Pancreas (tissue), 10 donors: ENCODE data around the gene TUBA1B. TPM values are rescaled to one million over a fixed set of nuclear protein-coding genes. Genes with fewer than 3 reads are reported as not detected.

Experiments used
- ATAC-seq, 4 donors: fragments of 200-7000 bp; cut with Tn5 transposase; one replicate each; pipeline versions ENCODE4 v1.8.0 to v1.9.1; 2020; ENCODE audit warnings: mild to moderate bottlenecking in 4 of 4, moderate library complexity in 4 of 4
- DNase-seq, 6 donors: peaks; one replicate each; pipeline ENCODE4 v3.0.0-alpha.2; 2020
- FAIRE-seq: peaks from 2 replicates; lab custom pipeline; 2012; peaks lifted over from hg19 to GRCh38; lab: Jason Lieb, UNC
- H3K27ac ChIP-seq, 4 donors: fragments of 200-600 bp; sonication (generic); 1 replicate in 3 of 4; 2 replicates in 1 of 4; pipeline versions ENCODE4 v1.5.0 to v1.8.0; 2020
- H3K27me3 ChIP-seq, 4 donors: fragments of 200-600 bp; one replicate each; pipeline ENCODE4 v1.8.0; 2021
- H3K36me3 ChIP-seq, 3 donors: fragments of 200-600 bp; sonication (generic) in 1 of 3; one replicate each; pipeline versions ENCODE4 v1.5.0 to v1.8.0; 2020 to 2021
- H3K4me1 ChIP-seq, 3 donors: fragments of 200-600 bp; one replicate each; pipeline ENCODE4 v1.8.0; 2021
- H3K4me3 ChIP-seq, 4 donors: fragments of 200-600 bp; sonication (generic) in 2 of 4; one replicate each; pipeline versions ENCODE4 v1.5.0 to v1.8.0; 2020 to 2021
- H3K9me3 ChIP-seq, 4 donors: fragments of 200-600 bp; one replicate each; pipeline ENCODE4 v1.8.0; 2021
- WGBS, 2 donors: extraction: QIAGEN DNeasy Blood & Tissue Kit; methylation state at CpG; one replicate each; pipeline ENCODE4 v1.1.7; 2013; 5-methylcytosine and 5-hydroxymethylcytosine counted together
- intact Hi-C, 3 donors: fragments of 100-400 bp; cut with DNase I; formaldehyde crosslinking; loops; one replicate each; pipeline versions ENCODE4 v1.11.1 to v1.14.2; 2022
- polyA plus RNA-seq, 2 donors: library from polyadenylated mRNA; stranded (reverse); fragments of 200-250 nt; gene quantifications; one replicate each; pipeline ENCODE4 v1.2.3, GENCODE V29; 2013
- total RNA-seq, 6 donors: library from RNA; stranded (reverse); fragmentation: NEBNext Ultra II Directional in 4 of 6; extraction: Animal tissue kit (Norgen Biotek cat#: 25700) in 4 of 6; gene quantifications; one replicate each; pipeline versions ENCODE4 v1.2.1 to v1.2.4, GENCODE V29; 2021 to 2023
- TF ChIP-seq, protein P1 (sequence below), 4 donors: fragments of 200-600 bp; sonication (generic) in 3 of 4; IDR thresholded peaks; one replicate each; pipeline versions ENCODE4 v1.5.0 to v1.8.0; 2021; ENCODE audit warnings: antibody characterized with exemption in 4 of 4
- donor health status: healthy with polysubstance abuse.
- donor health status: DM: no; HTN: no; CAD: no; lungs with moderate emphysema.
- donor health status: DM: no; HTN: no; CAD: no.
- donor health status: control.
- donor health status: control.
- donor health status: Bipolar disorder and iron deficiency.
- donor health status: DM: yes; HTN: yes; CAD: no.
- donor health status: DM: no; HTN: no; CAD: no.
- donor health status: DM: no; HTN: no; CAD: no.
- donor health status: DM: yes; HTN: yes; CAD: no.

The TUBA1B gene
- total and polyA plus RNA-seq, 8 donors = 43.1 to 214 (median 109) TPM

DNA sequence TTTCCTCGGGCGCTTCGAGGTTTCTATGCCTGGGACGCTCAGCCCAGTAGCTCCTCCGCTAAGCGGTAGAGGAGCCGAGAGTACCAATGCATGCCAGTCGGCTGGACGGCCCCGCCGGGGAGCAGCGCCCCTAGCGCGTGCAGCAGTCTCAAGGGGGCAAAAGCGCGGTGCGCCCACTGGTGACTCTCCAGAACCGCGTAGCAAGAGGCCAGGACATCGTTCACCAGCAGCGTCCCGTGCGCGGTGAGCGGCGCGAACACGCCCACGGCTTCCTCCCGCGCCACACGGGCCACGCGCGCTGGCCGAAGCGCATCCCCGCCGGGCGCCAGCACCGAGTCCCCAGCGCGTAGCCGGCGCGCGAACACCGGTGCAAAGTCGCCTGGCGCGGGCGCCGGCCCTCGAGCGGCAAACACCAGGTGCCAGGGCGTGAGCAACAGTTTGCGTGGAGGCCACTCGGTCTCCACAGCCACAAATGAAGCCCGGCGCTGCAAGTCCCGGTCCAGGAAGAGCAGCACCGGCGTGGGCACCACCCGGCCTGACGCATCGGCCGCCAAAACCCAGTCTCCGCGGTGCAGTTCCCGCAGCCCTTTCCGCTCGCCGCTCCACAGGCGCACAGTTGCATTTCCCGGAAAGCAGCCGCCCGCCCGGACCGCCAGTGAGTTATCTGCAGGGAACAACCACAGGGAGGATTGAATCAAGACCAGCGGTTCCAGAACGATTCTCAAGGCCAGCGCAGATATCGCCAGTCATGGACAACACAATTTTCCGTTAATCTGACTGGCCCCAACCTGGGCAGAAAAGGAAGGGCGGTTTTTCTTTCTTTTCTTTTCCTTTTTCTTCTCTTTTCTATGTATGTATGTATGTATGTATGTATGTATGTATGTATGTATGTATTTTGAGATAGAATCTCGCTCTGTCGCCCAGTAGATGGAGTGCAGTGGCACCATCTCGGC is 41.1 kb downstream of the TUBA1B start:
- FAIRE-seq = no peak
- TF ChIP-seq, protein P1, sequence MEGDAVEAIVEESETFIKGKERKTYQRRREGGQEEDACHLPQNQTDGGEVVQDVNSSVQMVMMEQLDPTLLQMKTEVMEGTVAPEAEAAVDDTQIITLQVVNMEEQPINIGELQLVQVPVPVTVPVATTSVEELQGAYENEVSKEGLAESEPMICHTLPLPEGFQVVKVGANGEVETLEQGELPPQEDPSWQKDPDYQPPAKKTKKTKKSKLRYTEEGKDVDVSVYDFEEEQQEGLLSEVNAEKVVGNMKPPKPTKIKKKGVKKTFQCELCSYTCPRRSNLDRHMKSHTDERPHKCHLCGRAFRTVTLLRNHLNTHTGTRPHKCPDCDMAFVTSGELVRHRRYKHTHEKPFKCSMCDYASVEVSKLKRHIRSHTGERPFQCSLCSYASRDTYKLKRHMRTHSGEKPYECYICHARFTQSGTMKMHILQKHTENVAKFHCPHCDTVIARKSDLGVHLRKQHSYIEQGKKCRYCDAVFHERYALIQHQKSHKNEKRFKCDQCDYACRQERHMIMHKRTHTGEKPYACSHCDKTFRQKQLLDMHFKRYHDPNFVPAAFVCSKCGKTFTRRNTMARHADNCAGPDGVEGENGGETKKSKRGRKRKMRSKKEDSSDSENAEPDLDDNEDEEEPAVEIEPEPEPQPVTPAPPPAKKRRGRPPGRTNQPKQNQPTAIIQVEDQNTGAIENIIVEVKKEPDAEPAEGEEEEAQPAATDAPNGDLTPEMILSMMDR (IDR thresholded peaks at IDR 0.05) = no peak
- Histone ChIP-seq H3K27ac (no peak overlapping the region), H3K27me3 (peaks cover 0 to 28% (median 4%) of the 10 kb centered on the region in 4 donors), H3K9me3 (no peaks in the 10 kb centered on the region), H3K4me1 (peaks cover 0 to 22% (median 6%) of the 10 kb centered on the region in 3 donors), H3K4me3 (peak overlapping the region in 2 of 4 donors; percentile 3 to 39), H3K36me3 (no peaks in the 10 kb centered on the region)
- 2% methylated on average over 88 of the region's 88 CpGs for WGBS, 2 donors
- intact Hi-C loops = loop anchor here in 1 of 3 donors (5.0 kb wide), 1 partner anchor 147 kb away; no protein-coding TSS in a partner anchor
- peak in 2 of 6 donors; percentile 55 to 69 for DNase-seq
- ATAC-seq = peak in 2 of 4 donors; percentile 4 to 7

DNA sequence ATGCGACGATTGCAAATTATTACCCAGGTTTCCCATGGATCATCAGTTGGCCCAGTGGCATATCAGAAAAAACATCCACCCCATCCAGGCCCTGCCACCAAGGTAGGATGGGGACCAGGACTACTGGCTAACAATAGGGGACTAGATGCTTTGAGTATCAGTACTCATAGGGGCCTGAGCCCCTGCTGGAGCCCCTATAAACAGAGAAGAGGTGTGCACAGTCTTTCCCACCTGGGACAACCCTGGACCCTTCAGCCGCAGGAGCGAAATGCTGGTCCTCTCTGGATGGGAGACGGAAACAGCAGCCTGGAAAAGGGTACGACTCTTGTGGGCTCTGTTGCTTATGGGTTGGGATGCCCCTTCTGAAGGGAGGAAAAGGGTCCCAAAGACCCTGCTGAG is 42.3 kb downstream of the TUBA1B start:
- Histone ChIP-seq H3K27me3 (peaks cover 0 to 28% (median 4%) of the 10 kb centered on the region in 4 donors), H3K4me1 (peaks cover 0 to 14% (median 6%) of the 10 kb centered on the region in 3 donors)
- no peak for FAIRE-seq

DNA sequence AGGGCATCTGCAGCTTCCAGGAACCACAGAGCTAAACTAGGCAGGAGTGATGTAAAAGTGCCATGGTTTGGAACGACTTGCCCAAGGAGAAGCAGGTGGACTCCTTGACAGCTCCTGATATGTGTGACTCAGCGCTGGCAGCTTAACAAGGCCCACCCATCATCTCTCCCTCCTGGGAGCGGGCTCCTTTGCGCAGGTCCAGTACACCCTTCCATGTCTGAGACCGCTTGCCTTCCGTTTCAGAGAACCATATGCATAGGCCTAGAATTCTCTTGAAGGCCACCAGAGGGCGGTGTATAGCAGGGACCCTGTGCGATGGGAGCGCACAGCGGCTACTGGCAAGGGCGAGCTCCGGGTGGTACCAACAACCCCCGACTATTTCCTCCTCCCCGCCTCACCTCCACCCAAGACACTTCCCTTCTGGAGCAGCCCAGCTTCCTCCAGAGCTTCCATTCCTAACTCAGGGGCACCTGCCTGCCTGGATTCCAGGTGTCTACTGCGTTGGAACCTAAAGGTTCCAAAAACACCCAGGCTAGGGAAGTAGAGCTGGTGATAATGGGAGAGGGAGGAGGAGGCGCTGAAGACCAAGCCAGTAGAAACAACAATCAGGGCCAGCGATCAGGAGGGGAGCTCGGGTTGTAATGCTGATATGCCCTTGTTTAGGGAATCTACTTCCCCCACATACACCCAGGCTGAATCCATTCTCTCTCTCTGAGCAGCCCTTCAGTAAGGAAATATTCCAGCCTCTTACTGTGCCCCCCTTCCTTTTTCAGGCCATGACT is 42.9 kb downstream of the TUBA1B start:
- H3K27ac ChIP-seq = no peak overlapping the region
- WGBS, 2 donors = 1 to 2% methylated on average over 18 of the region's 18 CpGs
- H3K27me3 ChIP-seq = peaks cover 0 to 28% (median 4%) of the 10 kb centered on the region in 4 donors
- no peaks in the 10 kb centered on the region for H3K9me3 ChIP-seq
- DNase-seq (peak; percentile 71 to 92 (median 76)), FAIRE-seq (no peak), ATAC-seq (peak; percentile 93 to 97 (median 95))
- TF ChIP-seq, protein P1 (IDR thresholded peaks at IDR 0.05) = peak; percentile 79 to 90 (median 84)
- peaks cover 0 to 14% (median 6%) of the 10 kb centered on the region in 3 donors for H3K4me1 ChIP-seq
- H3K4me3 ChIP-seq = no peak overlapping the region
- no peaks in the 10 kb centered on the region for H3K36me3 ChIP-seq
- intact Hi-C loops = loop anchor here in 1 of 3 donors (5.0 kb wide), 1 partner anchor 149 kb away; no protein-coding TSS in a partner anchor

More for the DNA sequence above, 42.3 kb downstream of the TUBA1B start:
- DNase-seq = no peak
- no peak overlapping the region for H3K4me3 ChIP-seq
- no peak overlapping the region for H3K27ac ChIP-seq
- H3K9me3 ChIP-seq = no peaks in the 10 kb centered on the region
- TF ChIP-seq, protein P1 (IDR thresholded peaks at IDR 0.05) = no peak
- no peaks in the 10 kb centered on the region for H3K36me3 ChIP-seq
- WGBS, 2 donors = 42 to 46% methylated on average over 6 of the region's 6 CpGs
- no peak for ATAC-seq
- intact Hi-C loops = loop anchor here in 1 of 3 donors (5.0 kb wide), 1 partner anchor 148 kb away; no protein-coding TSS in a partner anchor

DNA sequence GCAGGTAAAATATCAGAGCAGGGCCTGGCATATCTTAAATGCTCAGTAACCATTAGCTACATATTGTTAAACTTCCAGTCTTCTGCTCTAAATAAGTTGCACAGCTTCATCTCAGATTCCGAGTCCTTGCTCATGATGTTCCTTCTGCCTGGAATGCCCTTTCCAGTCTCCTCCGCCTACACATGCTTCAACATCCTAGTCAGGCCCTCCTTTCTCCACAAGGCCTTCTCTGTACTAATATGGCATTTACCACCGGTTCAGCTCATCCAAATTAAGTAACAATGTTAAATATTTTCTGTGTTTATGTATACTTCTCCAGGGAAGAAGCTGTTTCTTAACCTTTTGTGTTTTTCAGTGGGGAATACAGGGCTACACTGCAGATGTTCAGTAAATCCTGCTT is 45.1 kb downstream of the TUBA1B start:
- intact Hi-C loops = loop anchor here in 1 of 3 donors (5.0 kb wide), 1 partner anchor 151 kb away; no protein-coding TSS in a partner anchor
- FAIRE-seq = no peak
- TF ChIP-seq, protein P1 (IDR thresholded peaks at IDR 0.05) = no peak

More for the DNA sequence above, 45.1 kb downstream of the TUBA1B start:
- peaks cover 0 to 10% (median 6%) of the 10 kb centered on the region in 3 donors for H3K4me1 ChIP-seq
- no peak overlapping the region for H3K27ac ChIP-seq
- WGBS, 2 donors = 71 to 82% methylated on average over 3 of the region's 3 CpGs
- no peak overlapping the region for H3K4me3 ChIP-seq
- ATAC-seq (no peak), DNase-seq (no peak)
- H3K36me3 ChIP-seq = no peaks in the 10 kb centered on the region
- no peaks in the 10 kb centered on the region for H3K9me3 ChIP-seq
- H3K27me3 ChIP-seq = peaks cover 0 to 15% (median 4%) of the 10 kb centered on the region in 4 donors
